WERI-Rb-1 (cell line): ENCODE data around the gene UBR1.
A peak's percentile ranks its signal among the peaks of the same experiment; 100 is the strongest.

ENCODE experiments used
- DNase-seq: peaks from one replicate; pipeline ENCODE4 v3.0.0-alpha.2; 2020
- H3K27ac ChIP-seq: fragments of 250-450 bp; sonication (Bioruptor Pico); 2 replicates; pipeline ENCODE4 v1.5.1; 2020; ENCODE audit warnings: mild to moderate bottlenecking, moderate library complexity
- H3K27me3 ChIP-seq: fragments of 250-450 bp; sonication (Bioruptor Pico); 2 replicates; pipeline ENCODE4 v1.5.1; 2021; ENCODE audit warnings: mild to moderate bottlenecking, low read depth, moderate library complexity; ENCODE audit not compliant: insufficient read depth, severe bottlenecking
- H3K36me3 ChIP-seq: fragments of 250-450 bp; sonication (Bioruptor Pico); 2 replicates; pipeline ENCODE4 v1.5.1; 2020; ENCODE audit warnings: mild to moderate bottlenecking, moderate library complexity
- H3K4me3 ChIP-seq: 2 replicates; pipeline ENCODE4 v1.5.1; 2011; ENCODE audit warnings: low read depth, mild to moderate bottlenecking, control low read depth, low read length
- H3K9me3 ChIP-seq: fragments of 250-450 bp; sonication (Bioruptor Pico); 2 replicates; pipeline ENCODE4 v1.5.1; 2021; ENCODE audit warnings: mild to moderate bottlenecking, moderate library complexity; ENCODE audit not compliant: severe bottlenecking
- TF ChIP-seq, protein P1 (sequence below): IDR thresholded peaks from 2 replicates; pipeline ENCODE4 v1.5.1; 2011; ENCODE audit warnings: low read depth, mild to moderate bottlenecking, control low read depth, inconsistent platforms, low read length

The UBR1 gene

DNA sequence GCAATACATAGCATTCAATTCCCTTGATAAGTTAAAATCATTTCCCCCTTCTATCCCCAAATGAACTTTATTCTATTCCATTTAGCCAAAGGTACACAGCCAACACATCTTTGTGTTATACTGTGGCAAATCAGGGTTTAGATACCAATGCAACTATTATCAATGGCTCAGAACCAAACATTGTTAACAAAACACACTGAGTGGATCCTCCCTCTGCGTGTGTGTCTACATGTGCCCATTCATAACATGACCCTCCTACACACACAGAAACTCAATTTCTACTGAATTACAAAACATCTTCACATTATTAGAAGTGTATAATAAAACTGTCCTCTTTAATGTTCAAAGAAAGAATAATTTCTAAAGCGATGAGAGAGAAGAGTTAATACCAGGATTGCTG lies 186.5 kb downstream of the UBR1 start:
- H3K27ac ChIP-seq = no peak overlapping the region
- H3K9me3 ChIP-seq = no peaks in the 10 kb centered on the region
- TF ChIP-seq, protein P1, sequence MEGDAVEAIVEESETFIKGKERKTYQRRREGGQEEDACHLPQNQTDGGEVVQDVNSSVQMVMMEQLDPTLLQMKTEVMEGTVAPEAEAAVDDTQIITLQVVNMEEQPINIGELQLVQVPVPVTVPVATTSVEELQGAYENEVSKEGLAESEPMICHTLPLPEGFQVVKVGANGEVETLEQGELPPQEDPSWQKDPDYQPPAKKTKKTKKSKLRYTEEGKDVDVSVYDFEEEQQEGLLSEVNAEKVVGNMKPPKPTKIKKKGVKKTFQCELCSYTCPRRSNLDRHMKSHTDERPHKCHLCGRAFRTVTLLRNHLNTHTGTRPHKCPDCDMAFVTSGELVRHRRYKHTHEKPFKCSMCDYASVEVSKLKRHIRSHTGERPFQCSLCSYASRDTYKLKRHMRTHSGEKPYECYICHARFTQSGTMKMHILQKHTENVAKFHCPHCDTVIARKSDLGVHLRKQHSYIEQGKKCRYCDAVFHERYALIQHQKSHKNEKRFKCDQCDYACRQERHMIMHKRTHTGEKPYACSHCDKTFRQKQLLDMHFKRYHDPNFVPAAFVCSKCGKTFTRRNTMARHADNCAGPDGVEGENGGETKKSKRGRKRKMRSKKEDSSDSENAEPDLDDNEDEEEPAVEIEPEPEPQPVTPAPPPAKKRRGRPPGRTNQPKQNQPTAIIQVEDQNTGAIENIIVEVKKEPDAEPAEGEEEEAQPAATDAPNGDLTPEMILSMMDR = no peak
- no peaks in the 10 kb centered on the region for H3K36me3 ChIP-seq
- H3K4me3 ChIP-seq = peak overlapping the region; percentile 86
- DNase-seq = no peak
- H3K27me3 ChIP-seq = no peaks in the 10 kb centered on the region

DNA sequence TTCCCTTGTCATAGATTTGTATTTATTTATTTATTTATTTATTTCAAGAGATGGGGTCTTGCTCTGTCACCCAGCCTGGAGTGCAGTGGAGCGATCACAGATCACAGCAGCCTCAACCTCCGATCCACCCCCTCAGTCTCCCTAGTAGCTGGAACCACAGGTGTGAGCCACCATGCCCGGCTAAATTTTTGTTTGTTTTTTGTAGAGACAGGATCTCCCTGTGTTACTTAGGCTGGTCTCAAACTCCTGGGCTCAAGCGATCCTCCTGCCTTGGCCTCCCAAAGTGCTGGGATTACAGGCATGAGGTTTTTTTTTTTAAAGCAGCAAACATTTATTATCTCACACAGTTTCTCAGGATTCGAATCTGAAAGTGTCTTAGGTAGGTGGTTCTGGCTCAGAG lies 187.8 kb downstream of the UBR1 start:
- TF ChIP-seq, protein P1 = no peak
- H3K4me3 ChIP-seq = no peak overlapping the region
- no peak for DNase-seq
- H3K27me3 ChIP-seq = no peaks in the 10 kb centered on the region
- H3K27ac ChIP-seq = no peak overlapping the region
- H3K9me3 ChIP-seq = no peaks in the 10 kb centered on the region
- no peaks in the 10 kb centered on the region for H3K36me3 ChIP-seq

DNA sequence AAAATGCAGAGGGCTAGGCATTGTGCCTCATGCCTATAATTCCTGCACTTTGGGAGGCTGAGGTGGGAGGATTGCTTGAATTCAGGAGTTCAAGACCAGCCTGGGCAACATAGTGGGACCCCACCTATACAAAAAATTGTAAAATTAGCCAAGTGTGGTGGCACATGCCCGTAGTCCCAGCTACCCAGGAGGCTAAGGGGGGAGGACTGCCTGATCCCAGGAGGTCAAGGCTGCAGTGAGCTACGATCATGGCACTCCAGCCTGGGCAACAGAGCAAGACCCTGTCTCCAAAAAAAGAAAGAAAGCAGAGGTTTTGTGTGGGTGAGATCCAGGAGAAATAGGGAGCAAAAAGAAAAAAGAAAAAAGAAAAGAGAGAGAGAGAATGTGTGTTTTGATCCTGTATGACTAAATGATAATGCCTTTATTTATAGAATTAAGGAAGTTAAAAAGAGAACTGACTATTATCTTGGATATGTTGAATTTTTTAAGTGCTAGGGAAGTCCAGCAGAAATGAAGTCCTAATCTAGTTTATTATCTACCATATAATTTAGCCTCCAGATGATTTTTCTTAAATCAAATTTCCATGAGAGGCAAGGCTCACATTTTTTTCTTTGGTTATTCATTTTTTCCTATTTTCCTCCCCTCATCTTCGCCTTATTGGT lies 190.1 kb downstream of the UBR1 start:
- Histone ChIP-seq H3K36me3 (no peaks in the 10 kb centered on the region), H3K27me3 (no peaks in the 10 kb centered on the region), H3K4me3 (no peak overlapping the region), H3K9me3 (no peaks in the 10 kb centered on the region), H3K27ac (no peak overlapping the region)
- DNase-seq = no peak
- TF ChIP-seq, protein P1 = no peak

DNA sequence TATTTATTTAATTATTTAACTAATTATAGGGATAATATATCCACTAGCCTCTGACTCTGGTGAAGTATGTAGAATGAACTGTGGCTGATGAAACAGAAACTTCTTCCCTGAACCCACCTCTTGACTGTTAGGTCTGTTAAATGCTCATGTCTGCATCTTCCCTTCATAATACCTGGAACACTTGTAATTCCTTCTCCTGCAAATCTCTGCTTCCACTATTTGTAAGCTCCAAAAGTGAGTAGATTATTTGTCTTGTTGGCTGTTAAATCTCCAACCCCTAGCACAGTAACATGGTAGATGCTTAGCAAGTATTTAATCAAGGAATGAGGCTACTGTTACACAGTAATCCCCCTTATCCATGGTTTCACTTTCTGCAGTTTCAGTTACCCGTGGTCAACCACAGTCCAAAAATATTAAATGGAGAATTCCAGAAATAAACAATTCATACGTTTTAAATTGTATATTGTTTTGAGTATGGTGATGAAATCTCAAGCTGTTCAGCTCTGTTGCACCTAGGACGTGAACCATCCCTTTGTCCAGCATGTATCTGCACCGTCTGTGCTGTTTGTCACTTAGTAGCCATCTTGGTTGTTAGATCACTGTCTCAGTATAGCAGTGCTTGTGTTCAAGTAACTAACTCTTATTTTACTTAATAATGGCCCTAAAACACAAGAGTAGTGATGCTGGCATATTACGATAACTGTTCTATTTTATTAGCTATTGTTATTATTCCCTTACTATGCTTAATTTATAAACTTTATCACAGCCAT lies 190.9 kb downstream of the UBR1 start:
- no peaks in the 10 kb centered on the region for H3K27me3 ChIP-seq
- H3K36me3 ChIP-seq = no peaks in the 10 kb centered on the region
- TF ChIP-seq, protein P1 = no peak
- H3K27ac ChIP-seq = no peak overlapping the region
- DNase-seq = no peak
- peak overlapping the region; percentile 37 for H3K4me3 ChIP-seq
- H3K9me3 ChIP-seq = no peaks in the 10 kb centered on the region

DNA sequence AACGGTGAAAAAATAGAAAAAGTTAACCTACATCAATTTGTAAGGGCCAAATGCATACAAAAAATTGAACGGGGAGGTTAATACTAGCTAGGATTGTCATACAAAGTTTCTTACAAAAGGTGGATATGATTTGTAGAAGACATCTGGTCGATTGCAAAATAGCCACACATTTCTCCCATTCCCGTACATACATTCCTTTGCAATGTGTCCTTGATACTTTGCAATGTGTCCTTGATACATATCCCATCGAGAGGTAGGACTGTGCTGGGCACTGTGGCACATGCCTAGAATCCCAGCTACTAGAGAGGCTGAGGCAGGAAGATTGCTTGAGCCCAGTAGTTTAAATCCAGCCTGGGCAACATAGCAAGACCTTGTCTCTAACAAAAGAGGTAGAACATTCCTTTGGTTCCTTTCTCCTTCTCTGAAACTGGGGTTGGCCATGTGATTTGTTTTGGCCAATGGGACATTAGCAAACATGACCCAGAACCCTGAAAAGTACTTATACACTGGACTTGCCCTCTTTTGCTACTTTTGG lies 194.7 kb downstream of the UBR1 start:
- H3K9me3 ChIP-seq = no peaks in the 10 kb centered on the region
- H3K36me3 ChIP-seq = no peaks in the 10 kb centered on the region
- TF ChIP-seq, protein P1 = no peak
- H3K27ac ChIP-seq = no peak overlapping the region
- H3K4me3 ChIP-seq = no peak overlapping the region
- no peaks in the 10 kb centered on the region for H3K27me3 ChIP-seq
- DNase-seq = no peak
